Measurements from ENCODE around the gene ACYP2. TPM values are rescaled to one million over a fixed set of nuclear protein-coding genes. Genes with fewer than 3 reads are reported as not detected.

Gene ACYP2
- total and polyA plus RNA-seq, 11 donors, result 39.7 to 107 (median 53.2) TPM

GRCh38 chr2:54133056-54133455 lies 17.6 kb downstream of the ACYP2 start:
- WGBS, 4 donors, result 82 to 99% (median 97%) methylated on average over 4 of the region's 4 CpGs
- no peaks in the 10 kb centered on the region for H3K27me3 ChIP-seq
- intact Hi-C loops (cut with DNase I), result no loop called here
- no peak overlapping the region for H3K27ac ChIP-seq
- no peaks in the 10 kb centered on the region for H3K9me3 ChIP-seq
- TF ChIP-seq POLR2A (IDR thresholded peaks at IDR 0.05), result no peak
- TF ChIP-seq CTCF (IDR thresholded peaks at IDR 0.05), result no peak
- no peak overlapping the region for H3K4me3 ChIP-seq
- peaks cover 0 to 8% (median 0%) of the 10 kb centered on the region in 9 donors for H3K36me3 ChIP-seq
- ATAC-seq, result no peak
- H3K4me1 ChIP-seq, result no peaks in the 10 kb centered on the region
- DNase-seq, result no peak

GRCh38 chr2:54139210-54139609 lies 23.8 kb downstream of the ACYP2 start:
- Histone ChIP-seq H3K36me3 (peaks cover 0 to 34% (median 11%) of the 10 kb centered on the region in 9 donors), H3K4me3 (no peak overlapping the region), H3K9me3 (no peaks in the 10 kb centered on the region), H3K27me3 (no peaks in the 10 kb centered on the region), H3K27ac (no peak overlapping the region), H3K4me1 (no peaks in the 10 kb centered on the region)
- intact Hi-C loops (cut with DNase I), result no loop called here
- whole genome bisulfite sequencing, 4 donors, result 89 to 94% (median 91%) methylated on average over 4 of the region's 4 CpGs
- no peak for ATAC-seq
- no peak for TF ChIP-seq CTCF (IDR thresholded peaks at IDR 0.05)
- TF ChIP-seq POLR2A (IDR thresholded peaks at IDR 0.05), result no peak
- no peak for DNase-seq

GRCh38 chr2:54143780-54144179 lies 28.4 kb downstream of the ACYP2 start:
- Histone ChIP-seq H3K4me3 (no peak overlapping the region), H3K4me1 (no peaks in the 10 kb centered on the region), H3K27me3 (no peaks in the 10 kb centered on the region), H3K36me3 (peaks cover 0 to 44% (median 8%) of the 10 kb centered on the region in 9 donors), H3K9me3 (no peaks in the 10 kb centered on the region), H3K27ac (no peak overlapping the region)
- intact Hi-C loops (cut with DNase I), result no loop called here
- WGBS, 4 donors, result 76 to 90% (median 81%) methylated on average over 2 of the region's 2 CpGs
- ATAC-seq, result no peak
- TF ChIP-seq CTCF (IDR thresholded peaks at IDR 0.05) (no peak), POLR2A (IDR thresholded peaks at IDR 0.05) (no peak)
- no peak for DNase-seq

- Histone ChIP-seq H3K27me3 (no peaks in the 10 kb centered on the region), H3K36me3 (peaks cover 0 to 27% (median 0%) of the 10 kb centered on the region in 9 donors), H3K4me1 (no peaks in the 10 kb centered on the region), H3K27ac (no peak overlapping the region), H3K9me3 (peaks cover 0 to 9% (median 0%) of the 10 kb centered on the region in 12 donors), H3K4me3 (no peak overlapping the region)
- intact Hi-C loops (cut with DNase I), result no loop called here
- TF ChIP-seq CTCF (IDR thresholded peaks at IDR 0.05), result no peak
- no peak for TF ChIP-seq POLR2A (IDR thresholded peaks at IDR 0.05)
- ATAC-seq (no peak), DNase-seq (no peak)
- WGBS, 4 donors, result 90 to 96% (median 93%) methylated on average over 2 of the region's 2 CpGs
These were observed 33.0 kb downstream of the ACYP2 start for GRCh38 chr2:54148391-54148790.
